Kidney (tissue), 14 donors: ENCODE data around the gene CXorf38. TPM values are rescaled to one million over a fixed set of nuclear protein-coding genes. Genes with fewer than 3 reads are reported as not detected.
A peak's percentile ranks its signal among the peaks of the same experiment; 100 is the strongest.

Source experiments
- DNase-seq, 5 donors: peaks; one replicate each; pipeline ENCODE4 v3.0.0-alpha.2; 2013 to 2020
- FAIRE-seq: peaks from 2 replicates; lab custom pipeline; 2012; peaks lifted over from hg19 to GRCh38; lab: Jason Lieb, UNC
- H3K27ac ChIP-seq, 2 donors: one replicate each; pipeline ENCODE4 v1.7.0; 2013; ENCODE audit warnings: low read depth in 2 of 2, low read length in 2 of 2, inconsistent platforms in 1 of 2
- H3K27me3 ChIP-seq: one replicate; pipeline ENCODE4 v1.7.1; 2013; ENCODE audit warnings: low read length, inconsistent platforms; ENCODE audit not compliant: control insufficient read depth, insufficient read depth
- H3K36me3 ChIP-seq, 3 donors: one replicate each; pipeline versions ENCODE4 v1.7.0 to v1.7.1; 2013; ENCODE audit warnings: low read length in 3 of 3, control low read depth in 1 of 3, inconsistent platforms in 1 of 3; ENCODE audit not compliant: insufficient read depth in 3 of 3, control insufficient read depth in 2 of 3
- H3K4me1 ChIP-seq, 3 donors: one replicate each; pipeline versions ENCODE4 v1.7.0 to v1.7.1; 2013; ENCODE audit warnings: low read length in 3 of 3, inconsistent platforms in 1 of 3, low read depth in 1 of 3; ENCODE audit not compliant: control insufficient read depth in 2 of 3, insufficient read depth in 2 of 3
- H3K4me3 ChIP-seq, 3 donors: one replicate each; pipeline versions ENCODE4 v1.7.0 to v1.8.1; 2013; ENCODE audit warnings: low read length in 3 of 3, control low read depth in 1 of 3, inconsistent platforms in 1 of 3
- H3K9ac ChIP-seq, 3 donors: one replicate each; pipeline versions ENCODE4 v1.7.0 to v1.7.1; 2013; ENCODE audit warnings: low read length in 3 of 3, control low read depth in 1 of 3, inconsistent platforms in 1 of 3
- H3K9me3 ChIP-seq, 3 donors: one replicate each; pipeline versions ENCODE4 v1.7.0 to v1.7.1; 2013; ENCODE audit warnings: low read length in 3 of 3, control low read depth in 1 of 3, inconsistent platforms in 1 of 3; ENCODE audit not compliant: control insufficient read depth in 2 of 3, insufficient read depth in 1 of 3
- intact Hi-C: fragments of 100-400 bp; cut with DNase I; formaldehyde crosslinking; loops from one replicate; pipeline ENCODE4 v1.11.1; 2022
- polyA plus RNA-seq: library from polyadenylated mRNA; stranded (reverse); fragments of 350-450 nt; fragmentation: Illumina TruSeq; extraction: RNeasy Lipid Tissue Mini Kit (QIAGEN cat#74804); gene quantifications from one replicate; pipeline ENCODE4 v1.2.3, GENCODE V29; 2014; ENCODE audit warnings: low read depth, low replicate concordance; ENCODE audit not compliant: insufficient read depth
- total RNA-seq: library from RNA; stranded (reverse); fragmentation: NEBNext Ultra II Directional; extraction: Animal tissue kit (Norgen Biotek cat#: 25700); gene quantifications from one replicate; pipeline ENCODE4 v1.2.1, GENCODE V29; 2021
- TF ChIP-seq, protein P1 (sequence below): IDR thresholded peaks from 3 replicates; pipeline ENCODE4 v1.5.1; 2012; ENCODE audit warnings: mild to moderate bottlenecking, moderate library complexity, borderline replicate concordance; ENCODE audit not compliant: insufficient read depth; ENCODE audit errors: extremely low read depth
- donor health status: control.
- donor health status: control.
- donor health status: control.
- donor health status: control.
- donor health status: control.
- donor health status: DM: yes; HTN: yes; CAD: no.
- donor health status: Normal renal cell carcinoma (clear cell type).

CXorf38 gene
- total and polyA plus RNA-seq, 2 donors from 2014 or later, result 6.3 to 19.3 TPM

DNA sequence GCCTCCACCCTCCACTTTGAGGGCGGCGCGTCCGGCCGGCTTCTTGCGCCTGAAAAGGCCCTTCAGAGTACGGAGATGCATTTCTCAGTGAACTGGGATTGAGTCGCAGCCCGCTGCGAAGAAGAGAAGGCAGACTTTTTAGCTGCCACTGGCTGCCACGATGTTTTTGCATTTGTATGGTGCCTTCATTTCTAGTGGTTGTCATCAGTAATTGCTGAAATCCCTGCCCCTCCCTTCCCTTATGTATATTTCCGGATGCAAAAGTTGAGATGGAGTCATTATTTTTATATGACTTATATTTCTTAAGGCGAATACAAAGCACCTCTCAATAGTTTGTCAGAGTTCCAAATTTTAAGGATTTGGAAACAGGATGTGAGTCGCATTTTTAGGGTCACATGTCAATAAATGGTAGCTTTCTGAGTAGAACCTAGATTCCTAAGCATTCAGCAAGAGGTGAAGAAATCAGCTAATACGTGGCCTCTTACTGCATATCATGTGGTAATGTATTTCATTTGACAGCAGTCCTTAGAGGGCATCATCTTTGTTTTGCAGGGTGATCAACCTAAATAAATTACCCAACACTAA lies 65.9 kb downstream of the CXorf38 start:
- intact Hi-C loops, result no loop called here
- Histone ChIP-seq H3K36me3 (no peaks in the 10 kb centered on the region), H3K4me1 (peaks cover 0 to 2% (median 2%) of the 10 kb centered on the region in 3 donors), H3K9ac (peak overlapping the region; percentile 9 to 41 (median 22)), H3K27me3 (peaks cover 3% of the 10 kb centered on the region), H3K9me3 (no peaks in the 10 kb centered on the region), H3K27ac (peak overlapping the region; percentile 60 to 74), H3K4me3 (peak overlapping the region; percentile 54 to 85 (median 77))
- TF ChIP-seq, protein P1, sequence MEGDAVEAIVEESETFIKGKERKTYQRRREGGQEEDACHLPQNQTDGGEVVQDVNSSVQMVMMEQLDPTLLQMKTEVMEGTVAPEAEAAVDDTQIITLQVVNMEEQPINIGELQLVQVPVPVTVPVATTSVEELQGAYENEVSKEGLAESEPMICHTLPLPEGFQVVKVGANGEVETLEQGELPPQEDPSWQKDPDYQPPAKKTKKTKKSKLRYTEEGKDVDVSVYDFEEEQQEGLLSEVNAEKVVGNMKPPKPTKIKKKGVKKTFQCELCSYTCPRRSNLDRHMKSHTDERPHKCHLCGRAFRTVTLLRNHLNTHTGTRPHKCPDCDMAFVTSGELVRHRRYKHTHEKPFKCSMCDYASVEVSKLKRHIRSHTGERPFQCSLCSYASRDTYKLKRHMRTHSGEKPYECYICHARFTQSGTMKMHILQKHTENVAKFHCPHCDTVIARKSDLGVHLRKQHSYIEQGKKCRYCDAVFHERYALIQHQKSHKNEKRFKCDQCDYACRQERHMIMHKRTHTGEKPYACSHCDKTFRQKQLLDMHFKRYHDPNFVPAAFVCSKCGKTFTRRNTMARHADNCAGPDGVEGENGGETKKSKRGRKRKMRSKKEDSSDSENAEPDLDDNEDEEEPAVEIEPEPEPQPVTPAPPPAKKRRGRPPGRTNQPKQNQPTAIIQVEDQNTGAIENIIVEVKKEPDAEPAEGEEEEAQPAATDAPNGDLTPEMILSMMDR, result no peak
- DNase-seq (no peak), FAIRE-seq (no peak)

GRCh38 chrX:40580537-40581335 lies 66.6 kb downstream of the CXorf38 start, which contains the start of gene ATP6AP2:
ATP6AP2 (plus strand) TSS chrX:40580970; CDS start chrX:40581066, 96 bp downstream.
- H3K9me3 ChIP-seq, result no peaks in the 10 kb centered on the region
- H3K4me1 ChIP-seq, result peaks cover 0 to 2% (median 2%) of the 10 kb centered on the region in 3 donors
- H3K36me3 ChIP-seq, result no peaks in the 10 kb centered on the region
- intact Hi-C loops, result no loop called here
- peak; percentile 94 to 97 (median 96) for DNase-seq
- peak within 1 kb of the TSS; percentile 80 to 86 for H3K27ac ChIP-seq
- peak within 1 kb of the TSS; percentile 9 to 74 (median 67) for H3K9ac ChIP-seq
- H3K27me3 ChIP-seq, result peaks cover 3% of the 10 kb centered on the region
- TF ChIP-seq, protein P1, result no peak
- H3K4me3 ChIP-seq, result peak within 1 kb of the TSS; percentile 85 to 88 (median 87)
- peak; percentile 83 for FAIRE-seq

DNA sequence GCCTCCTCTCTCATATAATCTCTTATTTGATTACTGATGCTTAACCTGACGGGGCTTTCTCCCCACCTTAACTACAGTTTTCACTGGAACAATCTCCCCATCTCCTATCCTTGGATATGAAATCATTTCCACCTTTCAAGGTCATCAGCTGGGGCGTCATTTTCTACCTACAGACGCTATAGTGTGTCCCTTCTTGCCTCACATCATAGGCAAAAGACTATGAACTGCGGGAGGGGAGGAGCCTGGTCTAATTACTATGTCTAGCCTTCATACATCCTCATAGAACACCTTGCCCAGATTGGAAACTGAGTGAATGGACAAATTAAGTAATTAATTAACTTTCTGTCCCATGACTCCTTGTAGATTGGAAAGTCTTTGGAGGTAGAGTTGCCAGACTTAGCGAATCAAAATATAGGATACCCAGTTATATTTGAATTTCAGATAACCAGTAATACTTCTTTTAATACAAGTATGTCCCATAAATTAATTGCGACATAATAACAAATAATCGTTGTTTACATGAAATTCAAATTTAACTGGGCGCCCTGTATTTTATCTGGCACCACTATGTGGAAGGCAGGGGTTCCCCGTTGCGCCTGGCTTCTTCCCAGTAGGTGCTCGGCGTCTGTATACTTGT lies 67.3 kb downstream of the CXorf38 start:
- no peaks in the 10 kb centered on the region for H3K9me3 ChIP-seq
- peaks cover 3% of the 10 kb centered on the region for H3K27me3 ChIP-seq
- peaks cover 0 to 2% (median 2%) of the 10 kb centered on the region in 3 donors for H3K4me1 ChIP-seq
- peak overlapping the region in 2 of 3 donors; percentile 67 to 74 for H3K9ac ChIP-seq
- TF ChIP-seq, protein P1, result no peak
- H3K36me3 ChIP-seq, result no peaks in the 10 kb centered on the region
- peak overlapping the region; percentile 85 to 88 (median 87) for H3K4me3 ChIP-seq
- FAIRE-seq, result no peak
- peak overlapping the region; percentile 80 to 86 for H3K27ac ChIP-seq
- intact Hi-C loops, result no loop called here
- no peak for DNase-seq
